WTC11 (cell line): ENCODE results near the gene GCA. TPM values are rescaled to one million over a fixed set of nuclear protein-coding genes. Genes with fewer than 3 reads are reported as not detected.

Source experiments
- ATAC-seq: fragments of 200-7000 bp; cut with Tn5 transposase; 2 replicates; pipeline ENCODE4 v1.10.0; 2021; ENCODE audit warnings: mild to moderate bottlenecking, moderate library complexity
- Bru-seq: library from RNA; stranded (reverse); fragments of 400-500 nt; gene quantifications from one replicate; lab custom pipeline; 2021; lab: Mats Ljungman, UMichigan
- CTCF ChIA-PET: fragments of 300-600 bp; sonication (Branson Sonifier 250); formaldehyde crosslinking; loops from one replicate; lab custom pipeline; 2021; ENCODE audit warnings: antibody characterized with exemption; lab: Charles Lee
- POLR2A ChIA-PET: fragments of 350-600 bp; sonication (Branson Sonifier 250); formaldehyde crosslinking; loops from one replicate; lab custom pipeline; 2021; ENCODE audit warnings: antibody characterized with exemption; lab: Charles Lee
- DNase-seq: peaks from one replicate; pipeline ENCODE4 v3.0.0; 2021; ENCODE audit warnings: low spot score
- H3K27ac Mint-ChIP-seq: 2 replicates; pipeline ENCODE4 v1.8.0; 2021; ENCODE audit warnings: mixed read lengths
- H3K27me3 Mint-ChIP-seq: 2 replicates; pipeline ENCODE4 v1.8.0; 2021; ENCODE audit warnings: low read depth, mild to moderate bottlenecking, moderate library complexity, mixed read lengths
- H3K36me3 Mint-ChIP-seq: 2 replicates; pipeline ENCODE4 v1.8.0; 2021; ENCODE audit warnings: mixed read lengths
- H3K4me1 Mint-ChIP-seq: 2 replicates; pipeline ENCODE4 v1.8.0; 2022; ENCODE audit warnings: mixed read lengths
- H3K4me3 Mint-ChIP-seq: 2 replicates; pipeline ENCODE4 v1.8.0; 2021; ENCODE audit warnings: mild to moderate bottlenecking, moderate library complexity, mixed read lengths
- H3K9me3 Mint-ChIP-seq: 2 replicates; pipeline ENCODE4 v1.8.0; 2021; ENCODE audit warnings: mixed read lengths
- CREB1 ChIP-seq: sonication (generic); formaldehyde crosslinking; IDR thresholded peaks from 2 replicates; pipeline ENCODE4 v1.8.0; 2023; ENCODE audit warnings: mild to moderate bottlenecking, missing genetic modification reagents
- ETV6 ChIP-seq: sonication (generic); formaldehyde crosslinking; IDR thresholded peaks from 2 replicates; pipeline ENCODE4 v1.8.1; 2022; ENCODE audit warnings: mild to moderate bottlenecking, missing genetic modification reagents
- FOXJ3 ChIP-seq: sonication (generic); formaldehyde crosslinking; IDR thresholded peaks from 2 replicates; pipeline ENCODE4 v1.9.0; 2021; ENCODE audit warnings: missing genetic modification reagents, mild to moderate bottlenecking, borderline replicate concordance
- FOXK1 ChIP-seq: sonication (generic); formaldehyde crosslinking; IDR thresholded peaks from 2 replicates; pipeline ENCODE4 v1.8.0; 2022; ENCODE audit warnings: mild to moderate bottlenecking, moderate library complexity, missing genetic modification reagents
- GABPB1 ChIP-seq: sonication (generic); formaldehyde crosslinking; IDR thresholded peaks from 2 replicates; pipeline ENCODE4 v1.8.1; 2023; ENCODE audit warnings: mild to moderate bottlenecking, missing genetic modification reagents
- GRHL2 ChIP-seq: fragments of 250-450 bp; sonication (Bioruptor Pico); IDR thresholded peaks from 2 replicates; pipeline ENCODE4 v1.8.0; 2022; ENCODE audit warnings: mild to moderate bottlenecking, moderate library complexity; ENCODE audit not compliant: insufficient replicate concordance, severe bottlenecking
- NFYB ChIP-seq: sonication (generic); formaldehyde crosslinking; conservative IDR thresholded peaks from 2 replicates; pipeline ENCODE4 v1.8.0; 2022; ENCODE audit warnings: low read depth, missing genetic modification reagents
- NR1H2 ChIP-seq: sonication (generic); formaldehyde crosslinking; IDR thresholded peaks from 2 replicates; pipeline ENCODE4 v1.9.0; 2021; ENCODE audit warnings: mild to moderate bottlenecking, moderate library complexity, missing genetic modification reagents
- NR3C1 ChIP-seq: sonication (generic); formaldehyde crosslinking; conservative IDR thresholded peaks from 2 replicates; pipeline ENCODE4 v1.8.1; 2023; ENCODE audit warnings: low read depth, mild to moderate bottlenecking, missing genetic modification reagents
- ZNF138 ChIP-seq: sonication (generic); formaldehyde crosslinking; conservative IDR thresholded peaks from 2 replicates; pipeline ENCODE4 v1.8.1; 2022; ENCODE audit warnings: mild to moderate bottlenecking, moderate library complexity, missing genetic modification reagents
- ZNF317 ChIP-seq: sonication (generic); formaldehyde crosslinking; IDR thresholded peaks from 2 replicates; pipeline ENCODE4 v1.8.1; 2023; ENCODE audit warnings: low read depth, mild to moderate bottlenecking, moderate library complexity, missing genetic modification reagents, borderline replicate concordance
- ZNF423 ChIP-seq: fragments of 250-450 bp; sonication (Bioruptor Pico); IDR thresholded peaks from 2 replicates; pipeline ENCODE4 v2.1.2; 2022; ENCODE audit warnings: mild to moderate bottlenecking, moderate library complexity
- ZNF671 ChIP-seq: fragments of 250-450 bp; sonication (Bioruptor Pico); IDR thresholded peaks from 2 replicates; pipeline ENCODE4 v1.8.0; 2021; ENCODE audit warnings: mild to moderate bottlenecking
- long read RNA-seq, 3 experiments: library from RNA in 1 of 3; library from capped mRNA in 1 of 3; library from polyadenylated mRNA in 1 of 3; unstranded in 2 of 3; stranded (forward) in 1 of 3; transcript quantifications; one replicate each; pipeline ENCODE4 v2.0.0, GENCODE V29; 2021
- total RNA-seq: library from RNA; stranded (reverse); gene quantifications from 3 replicates; pipeline ENCODE4 v1.2.3, GENCODE V29; 2021
- TF ChIP-seq, protein P1 (sequence below): fragments of 250-450 bp; sonication (Bioruptor Pico); IDR thresholded peaks from 2 replicates; pipeline ENCODE4 v2.1.2; 2022; ENCODE audit warnings: mild to moderate bottlenecking, moderate library complexity
- TF ChIP-seq, protein P2 (sequence below): sonication (generic); formaldehyde crosslinking; IDR thresholded peaks from 2 replicates; pipeline ENCODE4 v1.8.1; 2023; ENCODE audit warnings: mild to moderate bottlenecking, missing genetic modification reagents, moderate library complexity
- TF ChIP-seq, protein P3 (sequence below): fragments of 250-450 bp; sonication (Bioruptor Pico); conservative IDR thresholded peaks from 2 replicates; pipeline ENCODE4 v1.9.0; 2021; ENCODE audit warnings: mild to moderate bottlenecking
- TF ChIP-seq, protein P4 (sequence below): sonication (generic); formaldehyde crosslinking; IDR thresholded peaks from 2 replicates; pipeline ENCODE4 v1.8.0; 2022; ENCODE audit warnings: mild to moderate bottlenecking, missing genetic modification reagents
- TF ChIP-seq, protein P5 (sequence below): sonication (generic); formaldehyde crosslinking; IDR thresholded peaks from 2 replicates; pipeline ENCODE4 v1.8.1; 2022; ENCODE audit warnings: missing genetic modification reagents, borderline replicate concordance
- TF ChIP-seq, protein P6 (sequence below): sonication (generic); formaldehyde crosslinking; IDR thresholded peaks from 2 replicates; pipeline ENCODE4 v1.8.1; 2023; ENCODE audit warnings: mild to moderate bottlenecking, missing genetic modification reagents, borderline replicate concordance
- TF ChIP-seq, protein P7 (sequence below): sonication (generic); formaldehyde crosslinking; IDR thresholded peaks from 2 replicates; pipeline ENCODE4 v1.8.0; 2022; ENCODE audit warnings: mild to moderate bottlenecking, missing genetic modification reagents

Gene GCA, protein sequence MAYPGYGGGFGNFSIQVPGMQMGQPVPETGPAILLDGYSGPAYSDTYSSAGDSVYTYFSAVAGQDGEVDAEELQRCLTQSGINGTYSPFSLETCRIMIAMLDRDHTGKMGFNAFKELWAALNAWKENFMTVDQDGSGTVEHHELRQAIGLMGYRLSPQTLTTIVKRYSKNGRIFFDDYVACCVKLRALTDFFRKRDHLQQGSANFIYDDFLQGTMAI
- total RNA-seq (42.1 to 46.2 TPM (median 44.5 TPM) in 3 replicates), Bru-seq, nascent RNA (percentile 84 among the genes with signal in this experiment)
- long read RNA-seq, experiment 1, transcript GCA-204 (8 exons, 1,992 nt) = major isoform, 114 of 146 reads
- long read RNA-seq, experiment 1, partial matches to known transcripts = 15 of 146 reads
- long read RNA-seq, experiment 1, other reads (novel, unspliced or antisense) = 14 of 146 reads
- long read RNA-seq, experiment 2, transcript GCA-204 (8 exons, 1,992 nt) = major isoform, 59 of 91 reads
- long read RNA-seq, experiment 2, partial matches to known transcripts = 11 of 91 reads
- long read RNA-seq, experiment 2, other reads (novel, unspliced or antisense) = 20 of 91 reads
- long read RNA-seq, experiment 3, transcript GCA-204 (8 exons, 1,992 nt) = major isoform, 121 of 138 reads
- long read RNA-seq, experiment 3, partial matches to known transcripts = 1 of 138 reads
- long read RNA-seq, experiment 3, other reads (novel, unspliced or antisense) = 11 of 138 reads

DNA sequence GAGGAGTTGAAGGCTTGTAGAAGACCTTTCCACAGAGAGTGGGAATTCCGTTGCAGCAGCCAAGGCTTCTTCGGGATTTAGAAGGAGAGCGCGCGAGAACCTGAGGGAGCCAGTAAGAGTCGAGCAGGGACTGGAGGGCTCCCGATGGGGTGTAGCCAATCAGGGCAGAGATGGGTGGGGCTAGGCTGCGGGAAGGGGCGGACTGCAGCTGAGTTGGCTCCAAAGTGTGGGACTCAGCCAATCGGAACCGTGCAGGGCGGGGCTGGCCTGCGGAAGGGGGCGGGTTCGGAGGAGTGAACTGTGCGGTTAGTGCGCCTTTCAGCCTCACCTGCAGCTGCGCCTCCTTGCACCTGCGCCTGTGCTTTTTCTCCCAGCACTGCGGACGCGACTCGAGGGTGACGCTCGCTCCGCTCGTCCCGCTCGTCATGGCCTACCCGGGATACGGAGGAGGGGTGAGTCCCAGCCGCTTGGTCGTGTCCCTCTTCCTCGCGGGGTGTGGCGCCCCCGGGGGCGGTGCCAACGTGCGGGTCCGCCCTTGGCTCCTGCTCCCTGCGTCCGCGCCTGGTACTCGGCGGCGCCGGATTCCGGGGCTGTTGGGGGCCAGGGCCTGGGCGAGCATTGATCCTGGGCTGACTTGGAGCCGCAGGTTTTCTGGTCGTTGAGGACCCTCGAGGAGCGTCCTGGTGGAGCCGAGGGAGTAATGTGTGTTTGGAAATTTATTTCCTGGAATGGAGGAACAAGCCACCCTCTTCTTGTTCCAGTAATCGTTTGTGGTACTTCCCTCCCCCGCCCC, at the start of gene GCA:
TSS of gene GCA (plus strand) at position 309 of the 793 bp plus-strand sequence. CDS start at position 426, 117 bp downstream.
- DNase-seq (peak; percentile 99), ATAC-seq (peak; percentile 100)
- peaks cover 9% of the 10 kb centered on the region for H3K4me1 Mint-ChIP-seq
- H3K4me3 Mint-ChIP-seq = peak within 1 kb of the TSS; percentile 97
- peak within 1 kb of the TSS; percentile 97 for H3K27ac Mint-ChIP-seq
- ChIA-PET POLR2A (interaction anchor here (0.8 to 1.0 kb wide), 2 partner anchors 11 to 18 kb away, joined by 3 read pairs; no protein-coding TSS in a partner anchor), CTCF (interaction anchor here (1.1 kb wide), 1 partner anchor 9 kb away, joined by 12 read pairs; no protein-coding TSS in a partner anchor)
- no peaks in the 10 kb centered on the region for H3K36me3 Mint-ChIP-seq
- no peaks in the 10 kb centered on the region for H3K9me3 Mint-ChIP-seq
- peaks cover 19% of the 10 kb centered on the region for H3K27me3 Mint-ChIP-seq
- TF ChIP-seq ZNF671 (CRISPR knock-in tag) = no peak
- TF ChIP-seq, protein P1, sequence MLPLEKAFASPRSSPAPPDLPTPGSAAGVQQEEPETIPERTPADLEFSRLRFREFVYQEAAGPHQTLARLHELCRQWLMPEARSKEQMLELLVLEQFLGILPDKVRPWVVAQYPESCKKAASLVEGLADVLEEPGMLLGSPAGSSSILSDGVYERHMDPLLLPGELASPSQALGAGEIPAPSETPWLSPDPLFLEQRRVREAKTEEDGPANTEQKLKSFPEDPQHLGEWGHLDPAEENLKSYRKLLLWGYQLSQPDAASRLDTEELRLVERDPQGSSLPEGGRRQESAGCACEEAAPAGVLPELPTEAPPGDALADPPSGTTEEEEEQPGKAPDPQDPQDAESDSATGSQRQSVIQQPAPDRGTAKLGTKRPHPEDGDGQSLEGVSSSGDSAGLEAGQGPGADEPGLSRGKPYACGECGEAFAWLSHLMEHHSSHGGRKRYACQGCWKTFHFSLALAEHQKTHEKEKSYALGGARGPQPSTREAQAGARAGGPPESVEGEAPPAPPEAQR (CRISPR knock-in tag) = no peak
- TF ChIP-seq, protein P2, sequence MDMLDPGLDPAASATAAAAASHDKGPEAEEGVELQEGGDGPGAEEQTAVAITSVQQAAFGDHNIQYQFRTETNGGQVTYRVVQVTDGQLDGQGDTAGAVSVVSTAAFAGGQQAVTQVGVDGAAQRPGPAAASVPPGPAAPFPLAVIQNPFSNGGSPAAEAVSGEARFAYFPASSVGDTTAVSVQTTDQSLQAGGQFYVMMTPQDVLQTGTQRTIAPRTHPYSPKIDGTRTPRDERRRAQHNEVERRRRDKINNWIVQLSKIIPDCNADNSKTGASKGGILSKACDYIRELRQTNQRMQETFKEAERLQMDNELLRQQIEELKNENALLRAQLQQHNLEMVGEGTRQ = no peak
- peak; percentile 88; the same call in 1 of the 2 replicates for TF ChIP-seq ZNF138 (CRISPR knock-in tag)
- TF ChIP-seq ETV6 (CRISPR knock-in tag) = peak; percentile 61; the same call in 1 of the 2 replicates
- TF ChIP-seq, protein P3, sequence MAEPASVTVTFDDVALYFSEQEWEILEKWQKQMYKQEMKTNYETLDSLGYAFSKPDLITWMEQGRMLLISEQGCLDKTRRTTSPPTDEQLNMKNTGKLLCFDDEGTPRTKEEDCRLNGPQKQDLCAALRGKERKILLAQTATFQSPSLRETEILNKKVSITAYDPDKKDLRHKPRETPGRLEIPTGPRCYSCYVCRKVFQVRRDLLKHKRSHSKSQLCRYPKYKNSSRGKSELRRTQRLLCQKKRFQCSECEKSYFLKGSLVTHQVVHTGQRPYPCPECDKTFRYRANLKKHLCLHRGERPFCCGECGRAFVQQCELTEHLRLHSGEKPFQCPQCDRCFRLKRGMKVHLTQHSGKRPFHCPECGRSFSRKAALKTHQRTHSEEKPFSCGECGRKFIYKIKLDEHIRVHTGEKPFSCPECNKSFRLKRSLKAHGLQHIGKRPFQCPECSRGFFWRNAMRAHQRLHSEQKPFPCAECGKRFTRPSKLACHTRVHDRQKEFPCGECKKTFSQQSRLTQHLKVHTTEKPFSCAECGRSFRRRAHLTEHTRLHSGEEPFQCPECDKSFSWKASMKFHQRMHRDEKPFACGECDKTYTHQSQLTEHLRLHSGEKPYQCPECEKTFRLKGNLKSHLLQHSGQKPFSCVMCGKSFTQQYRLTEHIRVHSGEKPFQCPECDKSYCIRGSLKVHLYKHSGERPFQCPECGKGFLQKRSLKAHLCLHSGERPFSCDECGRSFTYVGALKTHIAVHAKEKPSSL (CRISPR knock-in tag) = no peak
- TF ChIP-seq NR3C1 (CRISPR knock-in tag) = no peak
- no peak for TF ChIP-seq NR1H2
- TF ChIP-seq GRHL2 (CRISPR knock-in tag) = no peak
- TF ChIP-seq, protein P4, sequence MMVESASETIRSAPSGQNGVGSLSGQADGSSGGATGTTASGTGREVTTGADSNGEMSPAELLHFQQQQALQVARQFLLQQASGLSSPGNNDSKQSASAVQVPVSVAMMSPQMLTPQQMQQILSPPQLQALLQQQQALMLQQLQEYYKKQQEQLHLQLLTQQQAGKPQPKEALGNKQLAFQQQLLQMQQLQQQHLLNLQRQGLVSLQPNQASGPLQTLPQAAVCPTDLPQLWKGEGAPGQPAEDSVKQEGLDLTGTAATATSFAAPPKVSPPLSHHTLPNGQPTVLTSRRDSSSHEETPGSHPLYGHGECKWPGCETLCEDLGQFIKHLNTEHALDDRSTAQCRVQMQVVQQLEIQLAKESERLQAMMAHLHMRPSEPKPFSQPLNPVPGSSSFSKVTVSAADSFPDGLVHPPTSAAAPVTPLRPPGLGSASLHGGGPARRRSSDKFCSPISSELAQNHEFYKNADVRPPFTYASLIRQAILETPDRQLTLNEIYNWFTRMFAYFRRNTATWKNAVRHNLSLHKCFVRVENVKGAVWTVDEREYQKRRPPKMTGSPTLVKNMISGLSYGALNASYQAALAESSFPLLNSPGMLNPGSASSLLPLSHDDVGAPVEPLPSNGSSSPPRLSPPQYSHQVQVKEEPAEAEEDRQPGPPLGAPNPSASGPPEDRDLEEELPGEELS = no peak; the same call in 1 of the 2 replicates
- peak; percentile 70 for TF ChIP-seq NFYB
- no peak for TF ChIP-seq ZNF423 (CRISPR knock-in tag)
- TF ChIP-seq ZNF317 (CRISPR knock-in tag) = no peak
- no peak for TF ChIP-seq CREB1 (CRISPR knock-in tag)
- 0 out of 2 replicates have a peak, but pooled peaks have one; percentile 27 for TF ChIP-seq FOXK1 (CRISPR knock-in tag)
- TF ChIP-seq GABPB1 (CRISPR knock-in tag) = peak; percentile 55
- no peak for TF ChIP-seq FOXJ3
- TF ChIP-seq, protein P5, sequence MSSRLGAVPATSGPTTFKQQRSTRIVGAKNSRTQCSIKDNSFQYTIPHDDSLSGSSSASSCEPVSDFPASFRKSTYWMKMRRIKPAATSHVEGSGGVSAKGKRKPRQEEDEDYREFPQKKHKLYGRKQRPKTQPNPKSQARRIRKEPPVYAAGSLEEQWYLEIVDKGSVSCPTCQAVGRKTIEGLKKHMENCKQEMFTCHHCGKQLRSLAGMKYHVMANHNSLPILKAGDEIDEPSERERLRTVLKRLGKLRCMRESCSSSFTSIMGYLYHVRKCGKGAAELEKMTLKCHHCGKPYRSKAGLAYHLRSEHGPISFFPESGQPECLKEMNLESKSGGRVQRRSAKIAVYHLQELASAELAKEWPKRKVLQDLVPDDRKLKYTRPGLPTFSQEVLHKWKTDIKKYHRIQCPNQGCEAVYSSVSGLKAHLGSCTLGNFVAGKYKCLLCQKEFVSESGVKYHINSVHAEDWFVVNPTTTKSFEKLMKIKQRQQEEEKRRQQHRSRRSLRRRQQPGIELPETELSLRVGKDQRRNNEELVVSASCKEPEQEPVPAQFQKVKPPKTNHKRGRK = no peak
- TF ChIP-seq, protein P6, sequence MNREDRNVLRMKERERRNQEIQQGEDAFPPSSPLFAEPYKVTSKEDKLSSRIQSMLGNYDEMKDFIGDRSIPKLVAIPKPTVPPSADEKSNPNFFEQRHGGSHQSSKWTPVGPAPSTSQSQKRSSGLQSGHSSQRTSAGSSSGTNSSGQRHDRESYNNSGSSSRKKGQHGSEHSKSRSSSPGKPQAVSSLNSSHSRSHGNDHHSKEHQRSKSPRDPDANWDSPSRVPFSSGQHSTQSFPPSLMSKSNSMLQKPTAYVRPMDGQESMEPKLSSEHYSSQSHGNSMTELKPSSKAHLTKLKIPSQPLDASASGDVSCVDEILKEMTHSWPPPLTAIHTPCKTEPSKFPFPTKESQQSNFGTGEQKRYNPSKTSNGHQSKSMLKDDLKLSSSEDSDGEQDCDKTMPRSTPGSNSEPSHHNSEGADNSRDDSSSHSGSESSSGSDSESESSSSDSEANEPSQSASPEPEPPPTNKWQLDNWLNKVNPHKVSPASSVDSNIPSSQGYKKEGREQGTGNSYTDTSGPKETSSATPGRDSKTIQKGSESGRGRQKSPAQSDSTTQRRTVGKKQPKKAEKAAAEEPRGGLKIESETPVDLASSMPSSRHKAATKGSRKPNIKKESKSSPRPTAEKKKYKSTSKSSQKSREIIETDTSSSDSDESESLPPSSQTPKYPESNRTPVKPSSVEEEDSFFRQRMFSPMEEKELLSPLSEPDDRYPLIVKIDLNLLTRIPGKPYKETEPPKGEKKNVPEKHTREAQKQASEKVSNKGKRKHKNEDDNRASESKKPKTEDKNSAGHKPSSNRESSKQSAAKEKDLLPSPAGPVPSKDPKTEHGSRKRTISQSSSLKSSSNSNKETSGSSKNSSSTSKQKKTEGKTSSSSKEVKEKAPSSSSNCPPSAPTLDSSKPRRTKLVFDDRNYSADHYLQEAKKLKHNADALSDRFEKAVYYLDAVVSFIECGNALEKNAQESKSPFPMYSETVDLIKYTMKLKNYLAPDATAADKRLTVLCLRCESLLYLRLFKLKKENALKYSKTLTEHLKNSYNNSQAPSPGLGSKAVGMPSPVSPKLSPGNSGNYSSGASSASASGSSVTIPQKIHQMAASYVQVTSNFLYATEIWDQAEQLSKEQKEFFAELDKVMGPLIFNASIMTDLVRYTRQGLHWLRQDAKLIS (CRISPR knock-in tag) = 0 out of 2 replicates have a peak, but pooled peaks have one; percentile 9
- TF ChIP-seq, protein P7, sequence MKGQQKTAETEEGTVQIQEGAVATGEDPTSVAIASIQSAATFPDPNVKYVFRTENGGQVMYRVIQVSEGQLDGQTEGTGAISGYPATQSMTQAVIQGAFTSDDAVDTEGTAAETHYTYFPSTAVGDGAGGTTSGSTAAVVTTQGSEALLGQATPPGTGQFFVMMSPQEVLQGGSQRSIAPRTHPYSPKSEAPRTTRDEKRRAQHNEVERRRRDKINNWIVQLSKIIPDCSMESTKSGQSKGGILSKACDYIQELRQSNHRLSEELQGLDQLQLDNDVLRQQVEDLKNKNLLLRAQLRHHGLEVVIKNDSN (CRISPR knock-in tag) = peak; percentile 28; the same call in 1 of the 2 replicates
